CD14-positive monocyte (primary cell): ENCODE data around the gene KRT7. TPM values are rescaled to one million over a fixed set of nuclear protein-coding genes. Genes with fewer than 3 reads are reported as not detected.
A peak's percentile ranks its signal among the peaks of the same experiment; 100 is the strongest.
"Not testable (repeated sequence)": the region's sequence is repeated elsewhere in the genome, so short reads cannot be mapped to it uniquely, and the experiment has no call there.

Experiments used
- DNase-seq, 3 donors: peaks; one replicate each; pipeline ENCODE4 v3.0.0-alpha.2; 2011 to 2022
- H2AFZ ChIP-seq: 2 replicates; pipeline ENCODE4 v1.6.0; 2012; ENCODE audit warnings: mild to moderate bottlenecking, low read depth, low read length, inconsistent platforms; ENCODE audit not compliant: insufficient read depth, poor library complexity, severe bottlenecking
- H3K27ac ChIP-seq, 2 donors: 1 replicate in 1 of 2; 2 replicates in 1 of 2; pipeline ENCODE4 v1.5.1; 2012 to 2013; ENCODE audit warnings: low read length in 2 of 2, control low read depth in 1 of 2, inconsistent platforms in 1 of 2, low read depth in 1 of 2, mild to moderate bottlenecking in 1 of 2
- H3K27me3 ChIP-seq, 2 donors: one replicate each; pipeline versions ENCODE4 v1.6.0 to v1.6.1; 2011 to 2013; ENCODE audit warnings: low read length in 2 of 2; ENCODE audit not compliant: control insufficient read depth in 2 of 2, insufficient read depth in 2 of 2
- H3K36me3 ChIP-seq, 2 donors: replicated peaks in 1 of 2; 1 replicate in 1 of 2; 2 replicates in 1 of 2; pipeline versions ENCODE4 v1.5.1 to v1.6.1; 2012 to 2013; ENCODE audit warnings: low read length in 2 of 2, control low read depth in 1 of 2, inconsistent platforms in 1 of 2, mild to moderate bottlenecking in 1 of 2; ENCODE audit not compliant: insufficient read depth in 2 of 2, control insufficient read depth in 1 of 2
- H3K4me1 ChIP-seq, 2 donors: 1 replicate in 1 of 2; 2 replicates in 1 of 2; pipeline versions ENCODE4 v1.5.1 to v1.6.1; 2012 to 2013; ENCODE audit warnings: low read length in 2 of 2, control low read depth in 1 of 2, inconsistent platforms in 1 of 2, mild to moderate bottlenecking in 1 of 2, moderate library complexity in 1 of 2; ENCODE audit not compliant: insufficient read depth in 2 of 2, control insufficient read depth in 1 of 2
- H3K4me2 ChIP-seq: replicated peaks from 2 replicates; pipeline ENCODE3; 2012; ENCODE audit warnings: low read length, moderate library complexity, mild to moderate bottlenecking; ENCODE audit not compliant: poor library complexity, severe bottlenecking; ENCODE audit errors: extremely low read depth
- H3K4me3 ChIP-seq, 3 experiments: fragments of 200-600 bp in 1 of 3; sonication (generic) in 1 of 3; replicated peaks in 1 of 3; 1 replicate in 2 of 3; 2 replicates in 1 of 3; pipeline ENCODE4 v1.5.1; 2011 to 2013; ENCODE audit warnings: low read length in 3 of 3, mild to moderate bottlenecking in 3 of 3, control low read depth in 2 of 3, low read depth in 2 of 3, inconsistent platforms in 1 of 3, moderate library complexity in 1 of 3
- H3K79me2 ChIP-seq: 2 replicates; pipeline ENCODE4 v1.6.0; 2012; ENCODE audit warnings: mild to moderate bottlenecking, control low read depth, inconsistent platforms, low read length, moderate library complexity; ENCODE audit not compliant: insufficient read depth
- H3K9ac ChIP-seq: 2 replicates; pipeline ENCODE4 v1.6.0; 2017; ENCODE audit warnings: low read length, mild to moderate bottlenecking; ENCODE audit not compliant: insufficient read depth, poor library complexity, severe bottlenecking
- H3K9me3 ChIP-seq, 2 donors: replicated peaks in 1 of 2; 1 replicate in 1 of 2; 2 replicates in 1 of 2; pipeline versions ENCODE4 v1.5.1 to v1.6.1; 2012 to 2013; ENCODE audit warnings: low read length in 2 of 2, control low read depth in 1 of 2; ENCODE audit not compliant: control insufficient read depth in 1 of 2, insufficient read depth in 1 of 2
- H4K20me1 ChIP-seq: 2 replicates; pipeline ENCODE4 v1.6.0; 2012; ENCODE audit warnings: mild to moderate bottlenecking, low read length, control low read depth, moderate library complexity; ENCODE audit not compliant: insufficient read depth
- H3K27ac Mint-ChIP-seq, 7 donors: one replicate each; pipeline ENCODE4 v1.8.0; 2020; ENCODE audit warnings: mild to moderate bottlenecking in 7 of 7, mixed read lengths in 7 of 7, moderate library complexity in 6 of 7, inconsistent platforms in 2 of 7
- H3K27me3 Mint-ChIP-seq, 3 donors: one replicate each; pipeline ENCODE4 v1.8.0; 2021 to 2022; ENCODE audit warnings: low read depth in 3 of 3, mild to moderate bottlenecking in 3 of 3, mixed read lengths in 3 of 3, moderate library complexity in 3 of 3, inconsistent platforms in 1 of 3
- H3K36me3 Mint-ChIP-seq, 2 donors: one replicate each; pipeline ENCODE4 v1.8.0; 2020; ENCODE audit warnings: mixed read lengths in 2 of 2, inconsistent platforms in 1 of 2, mild to moderate bottlenecking in 1 of 2
- H3K4me1 Mint-ChIP-seq: one replicate; pipeline ENCODE4 v1.8.0; 2020; ENCODE audit warnings: mild to moderate bottlenecking, mixed read lengths
- H3K4me3 Mint-ChIP-seq, 2 donors: one replicate each; pipeline ENCODE4 v1.8.0; 2020; ENCODE audit warnings: mild to moderate bottlenecking in 2 of 2, mixed read lengths in 2 of 2, moderate library complexity in 1 of 2
- H3K9me3 Mint-ChIP-seq, 7 donors: one replicate each; pipeline ENCODE4 v1.8.0; 2020 to 2022; ENCODE audit warnings: mixed read lengths in 7 of 7, mild to moderate bottlenecking in 6 of 7, moderate library complexity in 6 of 7, inconsistent platforms in 2 of 7
- CTCF ChIP-seq: fragments of 200-600 bp; IDR thresholded peaks from one replicate; pipeline ENCODE4 v1.8.0; 2022; ENCODE audit warnings: antibody characterized with exemption, mild to moderate bottlenecking
- WGBS: methylation state at CpG from one replicate; pipeline ENCODE4 v1.1.5; 2013; ENCODE audit warnings: missing lambda C conversion rate; ENCODE audit not compliant: insufficient coverage; 5-methylcytosine and 5-hydroxymethylcytosine counted together
- intact Hi-C, 2 donors: fragments of 100-400 bp; cut with micrococcal nuclease; formaldehyde crosslinking; loops; one replicate each; pipeline versions ENCODE4 v1.15.0 to v1.15.1; 2023
- polyA plus RNA-seq, 3 donors: library from polyadenylated mRNA; depleted of rRNA in 1 of 3; unstranded in 2 of 3; stranded (reverse) in 1 of 3; fragments of 300-500 nt in 2 of 3; fragments of >200 nt in 1 of 3; fragmentation: Illumina TruSeq in 2 of 3; gene quantifications; 1 replicate in 2 of 3; 2 replicates in 1 of 3; pipeline ENCODE4 v1.2.3, GENCODE V29; 2012 to 2021

KRT7 gene
- polyA plus RNA-seq, 3 donors = 1.3 to 2.7 TPM; not detected in 1

GRCh38 chr12:52251367-52252051 is 18.5 kb downstream of the KRT7 start:
- no peak overlapping the region for H3K4me2 ChIP-seq
- no peak overlapping the region for H3K9ac ChIP-seq
- H4K20me1 ChIP-seq = no peaks in the 10 kb centered on the region
- H3K4me3 ChIP-seq = no peak overlapping the region
- H3K27ac Mint-ChIP-seq = no peak overlapping the region
- intact Hi-C loops = no loop called here
- H3K4me1 ChIP-seq = no peaks in the 10 kb centered on the region
- H3K27me3 ChIP-seq = peaks cover 28 to 73% of the 10 kb centered on the region in 2 donors
- H3K27me3 Mint-ChIP-seq = peaks cover 65 to 78% (median 78%) of the 10 kb centered on the region in 3 donors
- H3K36me3 Mint-ChIP-seq = peaks cover 10 to 16% of the 10 kb centered on the region in 2 donors
- H3K9me3 Mint-ChIP-seq = peaks cover 0 to 15% (median 3%) of the 10 kb centered on the region in 7 donors
- no peak for DNase-seq
- H3K4me1 Mint-ChIP-seq = peaks cover 13% of the 10 kb centered on the region
- no peak overlapping the region for H3K27ac ChIP-seq
- no peaks in the 10 kb centered on the region for H3K79me2 ChIP-seq
- peak overlapping the region in 1 of 2 donors; percentile 82 for H3K4me3 Mint-ChIP-seq
- no peak overlapping the region for H2AFZ ChIP-seq
- no peaks in the 10 kb centered on the region for H3K36me3 ChIP-seq
- no peak for TF ChIP-seq CTCF
- whole genome bisulfite sequencing = 44% methylated on average over 5 of the region's 9 CpGs
- no peaks in the 10 kb centered on the region for H3K9me3 ChIP-seq

- Mint-ChIP-seq H3K9me3 (peaks cover 0 to 16% (median 3%) of the 10 kb centered on the region in 7 donors), H3K4me1 (peaks cover 15% of the 10 kb centered on the region), H3K27me3 (peaks cover 69 to 85% (median 81%) of the 10 kb centered on the region in 3 donors), H3K4me3 (peak overlapping the region in 1 of 2 donors; percentile 55), H3K36me3 (peaks cover 10 to 18% of the 10 kb centered on the region in 2 donors)
- H4K20me1 ChIP-seq, H3K9me3 ChIP-seq, H3K4me1 ChIP-seq, H3K27ac Mint-ChIP-seq, H3K79me2 ChIP-seq, intact Hi-C loops, H3K4me3 ChIP-seq, H2AFZ ChIP-seq, H3K36me3 ChIP-seq, H3K27ac ChIP-seq, H3K4me2 ChIP-seq, DNase-seq, H3K9ac ChIP-seq: not testable (repeated sequence)
- peak; percentile 40 for TF ChIP-seq CTCF
- WGBS = 90% methylated on average over 7 of the region's 8 CpGs
- peaks cover 34 to 80% of the 10 kb centered on the region in 2 donors for H3K27me3 ChIP-seq
Observed at GRCh38 chr12:52252175-52252615, 19.2 kb downstream of the KRT7 start.
